Type B pancreatic cell (in vitro differentiated cells): ENCODE measurements around the gene SLC15A1. TPM values are rescaled to one million over a fixed set of nuclear protein-coding genes. Genes with fewer than 3 reads are reported as not detected.

Source experiments
- DNase-seq: peaks from one replicate; pipeline ENCODE4 v3.0.0; 2021; ENCODE audit warnings: mixed read lengths; ENCODE audit not compliant: unreplicated experiment; ENCODE audit errors: extremely low spot score
- H3K27ac Mint-ChIP-seq: 2 replicates; pipeline ENCODE4 v1.8.0; 2021; ENCODE audit warnings: mild to moderate bottlenecking, mixed read lengths
- H3K27me3 Mint-ChIP-seq: 2 replicates; pipeline ENCODE4 v1.8.0; 2021; ENCODE audit warnings: mixed read lengths
- H3K36me3 Mint-ChIP-seq: 2 replicates; pipeline ENCODE4 v1.8.0; 2021; ENCODE audit warnings: mixed read lengths
- H3K4me1 Mint-ChIP-seq: one replicate; pipeline ENCODE4 v1.8.0; 2021; ENCODE audit warnings: mixed read lengths; ENCODE audit not compliant: unreplicated experiment
- H3K4me3 Mint-ChIP-seq: 2 replicates; pipeline ENCODE4 v1.8.0; 2021; ENCODE audit warnings: mild to moderate bottlenecking, mixed read lengths
- H3K9me3 Mint-ChIP-seq: 2 replicates; pipeline ENCODE4 v1.8.0; 2021; ENCODE audit warnings: mixed read lengths
- CTCF ChIP-seq: fragments of 200-600 bp; sonication (generic); conservative IDR thresholded peaks from 2 replicates; pipeline ENCODE4 v1.5.0; 2021; ENCODE audit warnings: antibody characterized with exemption, mild to moderate bottlenecking
- total RNA-seq: library from RNA; stranded (reverse); gene quantifications from 2 replicates; pipeline ENCODE4 v1.2.1, GENCODE V29; 2021; ENCODE audit warnings: low replicate concordance

SLC15A1 gene
- total RNA-seq, 1 donor from 2014 or later = 3.2 TPM

DNA sequence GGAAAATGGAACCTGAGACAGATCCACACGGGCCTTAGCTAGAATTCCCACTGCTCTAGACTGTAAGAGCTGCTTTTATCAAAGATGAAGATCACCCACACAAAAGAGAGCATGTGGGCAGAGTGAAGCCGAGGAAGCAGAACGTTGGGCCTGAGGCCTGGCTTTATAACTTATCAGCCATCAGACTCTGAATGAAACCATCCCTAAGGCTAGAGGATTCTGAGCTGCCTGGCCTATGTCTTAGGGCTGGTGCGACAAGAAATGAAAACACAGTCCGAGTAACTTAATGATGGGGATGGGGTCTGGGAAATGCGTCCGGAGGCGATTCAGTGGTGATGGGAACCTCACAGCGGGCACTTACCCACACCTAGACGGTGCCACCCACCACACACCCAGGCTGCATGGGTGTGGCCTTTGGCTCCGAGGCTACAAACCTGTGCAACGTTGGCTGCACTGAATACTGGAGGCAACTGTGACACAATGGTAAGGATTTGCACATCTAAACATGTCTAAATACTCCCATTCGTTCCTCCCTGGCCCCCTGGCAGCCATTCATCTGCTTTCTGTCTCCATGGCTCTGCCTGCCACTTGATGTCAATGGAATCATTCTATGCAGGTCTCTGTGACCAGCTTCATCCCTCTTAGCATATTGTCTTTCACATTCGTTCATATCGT, 62.0 kb downstream of the SLC15A1 start:
- no peak overlapping the region for H3K27ac Mint-ChIP-seq
- TF ChIP-seq CTCF = no peak
- no peak overlapping the region for H3K4me3 Mint-ChIP-seq
- H3K36me3 Mint-ChIP-seq = no peaks in the 10 kb centered on the region
- H3K4me1 Mint-ChIP-seq = no peaks in the 10 kb centered on the region
- no peaks in the 10 kb centered on the region for H3K27me3 Mint-ChIP-seq
- DNase-seq = no peak
- H3K9me3 Mint-ChIP-seq = no peaks in the 10 kb centered on the region

DNA sequence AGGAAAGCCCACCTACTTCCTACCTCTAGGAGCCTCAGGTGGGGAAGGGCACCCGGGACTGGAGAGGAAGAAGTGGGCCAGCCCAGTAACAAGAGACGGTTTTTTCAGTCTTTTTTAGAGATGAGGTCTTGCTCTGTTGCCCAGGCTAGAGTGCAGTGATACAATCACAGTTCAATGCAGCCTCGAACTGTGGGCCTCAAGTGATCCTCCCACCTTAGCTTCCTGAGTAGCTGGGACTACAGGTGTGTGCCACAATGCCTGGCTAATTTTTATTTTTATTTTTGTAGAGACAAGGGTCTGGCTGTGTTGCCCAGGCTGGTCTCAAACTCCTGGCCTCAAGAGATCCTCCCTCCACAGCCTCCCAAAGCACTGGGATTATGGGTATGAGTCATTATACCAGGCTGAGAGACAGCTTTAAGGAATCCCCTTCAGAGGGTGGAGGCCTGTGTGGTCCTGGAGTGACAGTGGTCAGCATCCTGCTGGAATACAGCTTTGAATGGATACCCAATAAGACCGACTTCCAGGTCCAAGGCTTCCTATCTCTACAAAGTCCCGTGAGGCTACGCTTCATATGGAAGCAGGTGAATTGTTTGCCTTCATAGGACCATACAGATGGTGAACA, 63.0 kb downstream of the SLC15A1 start:
- Mint-ChIP-seq H3K4me3 (no peak overlapping the region), H3K27ac (no peak overlapping the region), H3K36me3 (no peaks in the 10 kb centered on the region), H3K27me3 (no peaks in the 10 kb centered on the region), H3K9me3 (no peaks in the 10 kb centered on the region), H3K4me1 (peaks cover 9% of the 10 kb centered on the region)
- DNase-seq = no peak
- TF ChIP-seq CTCF = no peak

DNA sequence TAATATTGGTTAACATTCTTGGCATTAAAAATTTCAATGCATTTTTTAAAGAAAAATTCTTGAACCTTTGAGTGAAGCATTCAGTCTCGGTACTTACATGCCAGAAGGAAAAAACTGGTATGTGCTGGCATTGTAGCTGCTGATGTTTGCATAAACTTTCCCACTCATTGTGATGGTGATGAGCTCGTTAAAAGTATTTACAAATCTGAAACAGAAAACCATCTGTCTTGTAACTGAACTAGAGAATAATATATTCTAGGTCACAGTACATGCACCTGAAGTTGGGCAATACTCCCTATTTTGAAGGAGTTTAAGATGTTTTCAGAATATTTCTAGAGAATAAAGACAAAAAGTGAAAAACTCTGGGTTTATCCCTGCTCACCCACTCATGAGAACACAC, 64.1 kb downstream of the SLC15A1 start:
- peaks cover 9% of the 10 kb centered on the region for H3K4me1 Mint-ChIP-seq
- no peak for DNase-seq
- no peaks in the 10 kb centered on the region for H3K36me3 Mint-ChIP-seq
- H3K4me3 Mint-ChIP-seq = no peak overlapping the region
- TF ChIP-seq CTCF = no peak
- no peaks in the 10 kb centered on the region for H3K9me3 Mint-ChIP-seq
- no peak overlapping the region for H3K27ac Mint-ChIP-seq
- H3K27me3 Mint-ChIP-seq = no peaks in the 10 kb centered on the region

- Mint-ChIP-seq H3K4me1 (peaks cover 9% of the 10 kb centered on the region), H3K36me3 (no peaks in the 10 kb centered on the region), H3K27me3 (no peaks in the 10 kb centered on the region), H3K4me3 (no peak overlapping the region), H3K27ac (no peak overlapping the region), H3K9me3 (no peaks in the 10 kb centered on the region)
- no peak for TF ChIP-seq CTCF
- no peak for DNase-seq
These were observed 65.2 kb downstream of the SLC15A1 start for GRCh38 chr13:98687319-98687718.

- no peaks in the 10 kb centered on the region for H3K36me3 Mint-ChIP-seq
- H3K27me3 Mint-ChIP-seq = no peaks in the 10 kb centered on the region
- H3K9me3 Mint-ChIP-seq = no peaks in the 10 kb centered on the region
- H3K4me1 Mint-ChIP-seq = peaks cover 9% of the 10 kb centered on the region
- H3K4me3 Mint-ChIP-seq = no peak overlapping the region
- DNase-seq = no peak
- no peak for TF ChIP-seq CTCF
- no peak overlapping the region for H3K27ac Mint-ChIP-seq
These were observed 66.2 kb downstream of the SLC15A1 start for GRCh38 chr13:98686270-98686669.
